Epidermal melanocyte (primary cell): Measurements from ENCODE around the gene CHKB.

Experiments
- DNase-seq: peaks from one replicate; pipeline ENCODE4 v3.0.0; 2011; ENCODE audit warnings: low spot score; ENCODE audit not compliant: insufficient read length

Gene CHKB

DNA sequence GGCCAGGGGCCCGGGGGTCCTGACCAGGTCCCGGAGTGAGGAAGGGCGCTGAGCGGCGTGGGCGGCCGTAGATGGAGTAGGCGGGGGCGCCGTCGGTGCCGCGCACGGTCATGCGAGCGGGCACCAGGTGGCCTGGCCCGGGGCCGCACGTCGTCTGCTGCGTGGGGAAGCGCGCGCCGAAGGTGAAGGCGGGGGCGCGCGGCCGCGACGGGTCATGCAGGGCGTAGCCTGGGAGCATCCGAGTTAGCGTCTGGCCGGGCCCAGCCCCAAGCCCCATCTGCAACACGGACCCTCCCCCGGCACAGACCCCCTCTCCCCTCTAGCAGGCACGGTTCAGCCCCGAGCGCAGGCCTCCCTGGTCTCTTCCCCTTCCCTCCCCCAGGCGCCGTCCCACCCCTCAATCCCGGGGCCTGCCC is 51.1 kb downstream of the CHKB start:
- DNase-seq, result peak; percentile 21

DNA sequence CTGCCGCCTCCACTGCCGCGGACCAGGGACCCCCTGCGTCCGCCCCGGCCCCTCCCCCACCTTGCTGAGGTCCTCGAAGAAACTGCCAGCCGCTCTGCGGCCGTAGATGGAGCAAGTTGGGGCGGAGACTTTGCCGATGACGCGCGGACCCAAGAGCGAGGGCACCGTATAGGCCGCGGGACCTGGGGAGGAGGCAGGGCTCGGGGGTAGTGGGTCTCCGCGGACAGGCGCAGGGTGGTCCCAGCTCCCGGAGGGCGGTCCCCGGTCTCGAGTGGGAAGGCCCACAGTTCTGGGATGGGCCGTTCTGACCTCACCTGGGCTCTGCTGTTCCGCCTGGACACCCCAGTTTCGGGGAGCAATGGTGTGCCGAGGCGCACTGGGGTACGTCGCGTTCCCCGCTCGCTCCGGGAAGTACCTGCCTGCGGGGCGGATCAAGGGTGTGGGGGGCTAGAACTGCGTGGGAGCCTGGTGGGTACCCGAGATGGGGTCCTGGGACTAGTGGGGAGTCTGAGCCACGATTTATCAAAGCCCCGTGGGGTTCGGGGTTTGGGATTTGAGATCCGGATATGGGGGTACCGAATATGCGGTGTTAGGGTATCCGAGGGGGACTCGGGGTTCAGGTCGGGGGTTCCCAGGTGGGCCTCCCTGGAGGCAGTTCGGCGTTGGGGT is 51.6 kb downstream of the CHKB start:
- DNase-seq, result peak; percentile 76

DNA sequence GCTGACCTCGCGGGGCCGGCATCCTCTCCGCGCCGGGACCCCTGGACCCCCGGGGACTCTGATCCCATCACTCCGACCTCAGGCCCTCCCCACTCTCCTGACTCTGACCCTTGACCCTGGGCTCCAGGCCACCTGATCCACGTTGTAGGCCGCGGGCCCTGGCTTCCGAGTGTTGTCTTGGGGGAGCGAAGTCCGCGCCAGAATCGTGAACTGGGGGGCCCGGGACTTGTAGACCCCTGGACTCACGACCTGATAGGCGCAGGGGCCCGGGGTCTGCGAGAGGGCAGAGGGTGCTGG is 52.1 kb downstream of the CHKB start:
- DNase-seq, result no peak

DNA sequence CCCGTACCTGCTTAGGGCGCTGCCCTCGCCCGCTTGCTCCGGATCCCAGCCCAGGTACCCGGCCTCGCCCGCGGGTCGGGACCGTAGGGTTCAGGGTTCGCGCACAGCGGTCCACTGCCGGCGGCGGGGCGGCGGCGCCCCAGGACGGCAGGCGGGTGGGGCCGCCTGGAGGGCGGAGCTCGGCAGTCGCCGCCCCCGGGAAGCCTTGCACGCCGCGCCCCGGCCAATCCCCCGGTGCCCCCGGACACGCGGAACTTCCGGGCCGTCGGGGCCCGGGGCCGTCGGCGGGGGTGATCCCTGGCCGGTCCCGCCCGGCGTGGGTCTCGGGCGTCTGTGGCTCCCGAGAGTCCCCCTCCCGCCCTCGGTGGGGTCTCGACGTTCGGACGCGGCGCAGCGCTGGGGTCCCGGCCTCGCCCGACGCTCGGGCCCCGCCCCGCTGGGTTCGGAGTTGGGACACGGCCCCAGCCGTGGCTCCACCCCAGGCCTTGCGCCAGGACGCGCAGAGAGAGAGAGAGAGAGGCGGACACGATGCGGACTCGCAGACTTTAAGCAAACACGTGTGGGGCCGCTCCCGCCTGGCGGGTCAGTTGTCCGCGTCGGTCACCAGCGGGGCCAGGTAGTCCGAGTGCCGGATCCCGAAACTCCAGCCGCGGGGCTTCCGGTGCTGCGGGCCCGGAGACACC is 52.6 kb downstream of the CHKB start, which contains the start of gene TYMP:
Gene TYMP (minus strand): TSS at position 116 of the 683 bp plus-strand sequence. CDS start 303 bp downstream, outside the sequence.
- peak; percentile 56 for DNase-seq

DNA sequence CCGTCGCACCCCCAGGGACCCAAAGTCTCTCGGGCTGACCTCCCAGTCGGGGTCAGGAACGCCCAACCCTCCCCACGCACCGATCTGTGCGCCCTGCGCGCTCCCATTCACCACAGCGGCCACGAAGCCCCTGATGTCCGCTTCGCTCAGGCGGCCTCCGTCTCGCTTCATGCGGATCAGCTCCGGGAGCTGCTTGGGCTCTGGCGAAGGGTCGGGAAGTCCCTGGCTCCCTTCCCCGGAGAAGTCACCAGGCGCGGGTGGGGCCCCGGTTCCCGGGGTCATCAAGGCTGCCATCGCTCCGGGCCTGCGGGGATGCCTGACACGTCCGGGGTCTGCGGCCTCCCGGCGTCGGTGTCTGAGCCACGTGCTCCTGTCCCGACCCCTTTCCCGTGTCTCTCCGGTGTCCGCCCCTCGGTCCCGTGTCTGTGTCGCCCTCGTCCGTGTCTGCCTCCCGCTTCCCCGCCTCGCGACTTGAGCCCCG is 53.2 kb downstream of the CHKB start:
- DNase-seq, result no peak
